DMS 273 (cell line): ENCODE results near the gene PACC1.

Source experiments
- DNase-seq: peaks from one replicate; lab custom pipeline; 2025; ENCODE audit not compliant: unreplicated experiment; lab: John Stamatoyannopoulos, UW

The PACC1 gene

GRCh38 chr1:212414328-212415106 lies at the start of gene PACC1:
Gene PACC1 (minus strand): TSS chr1:212414886. CDS start chr1:212414757, 129 bp downstream.
- peak; percentile 97 for DNase-seq

- DNase-seq, result no peak
Observed at GRCh38 chr1:212463565-212464285, 49.0 kb upstream of the PACC1 start.

- no peak for DNase-seq
Observed at GRCh38 chr1:212461916-212462660, 47.4 kb upstream of the PACC1 start.

- DNase-seq, result no peak
Observed at GRCh38 chr1:212460376-212460775, 45.7 kb upstream of the PACC1 start.

- DNase-seq, result no peak
Observed at GRCh38 chr1:212459656-212460055, 45.0 kb upstream of the PACC1 start.

GRCh38 chr1:212458817-212459216 lies 44.1 kb upstream of the PACC1 start:
- DNase-seq, result peak; percentile 16

GRCh38 chr1:212457740-212458338 lies 43.2 kb upstream of the PACC1 start:
- DNase-seq, result peak; percentile 88

GRCh38 chr1:212455803-212456528 lies 41.3 kb upstream of the PACC1 start:
- DNase-seq, result peak; percentile 93

- no peak for DNase-seq
Observed at GRCh38 chr1:212455401-212455800, 40.7 kb upstream of the PACC1 start.

GRCh38 chr1:212454741-212455140 lies 40.1 kb upstream of the PACC1 start:
- no peak for DNase-seq

- no peak for DNase-seq
Observed at GRCh38 chr1:212453156-212453857, 38.6 kb upstream of the PACC1 start.

GRCh38 chr1:212452323-212453155 lies 37.9 kb upstream of the PACC1 start:
- peak; percentile 24 for DNase-seq

- DNase-seq, result no peak
Observed at GRCh38 chr1:212451416-212452322, 37.0 kb upstream of the PACC1 start.

- no peak for DNase-seq
Observed at GRCh38 chr1:212450331-212450881, 35.7 kb upstream of the PACC1 start.

- DNase-seq, result no peak
Observed at GRCh38 chr1:212447478-212447877, 32.8 kb upstream of the PACC1 start.

- DNase-seq, result no peak
Observed at GRCh38 chr1:212446333-212446732, 31.6 kb upstream of the PACC1 start.

- no peak for DNase-seq
Observed at GRCh38 chr1:212442408-212442807, 27.7 kb upstream of the PACC1 start.

GRCh38 chr1:212440419-212440818 lies 25.7 kb upstream of the PACC1 start:
- DNase-seq, result no peak
